Epithelial cell of prostate (primary cell): Measurements from ENCODE around the gene EPHB1.

Experiments used
- DNase-seq: peaks from one replicate; pipeline ENCODE4 v3.0.0-alpha.2; 2011; ENCODE audit warnings: low read depth, low spot score
- H3K27ac ChIP-seq: fragments of 450-650 bp; 2 replicates; pipeline ENCODE4 v1.5.1; 2017; ENCODE audit warnings: mild to moderate bottlenecking

The EPHB1 gene

DNA sequence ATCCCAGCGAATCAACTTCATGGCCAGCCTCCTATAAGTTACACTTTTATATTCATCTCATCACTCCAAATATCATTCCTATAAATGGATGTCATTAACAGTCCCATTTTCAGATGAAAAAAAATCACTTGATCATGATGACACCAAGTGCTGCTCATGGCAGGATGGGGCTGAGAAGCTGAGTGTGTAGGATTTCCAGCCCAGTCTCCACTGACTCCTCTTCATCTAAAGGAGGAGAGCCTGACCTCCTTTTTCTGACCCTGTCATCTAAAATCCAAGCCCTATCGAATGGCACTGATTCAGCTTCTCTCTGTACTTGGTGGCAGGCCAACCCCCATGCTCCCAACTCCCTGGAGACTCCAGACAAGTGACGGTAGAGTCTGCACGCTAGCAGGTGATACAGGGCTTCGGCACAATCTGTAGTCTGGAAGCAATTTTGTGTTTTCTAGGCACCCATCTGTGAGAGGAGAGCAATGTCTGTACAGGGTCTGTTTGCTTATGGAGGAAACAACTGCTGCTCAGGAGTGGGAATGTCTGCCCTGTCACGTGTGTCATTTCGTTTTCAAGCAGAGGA lies 103.2 kb downstream of the EPHB1 start:
- H3K27ac ChIP-seq = no peak overlapping the region
- no peak for DNase-seq

DNA sequence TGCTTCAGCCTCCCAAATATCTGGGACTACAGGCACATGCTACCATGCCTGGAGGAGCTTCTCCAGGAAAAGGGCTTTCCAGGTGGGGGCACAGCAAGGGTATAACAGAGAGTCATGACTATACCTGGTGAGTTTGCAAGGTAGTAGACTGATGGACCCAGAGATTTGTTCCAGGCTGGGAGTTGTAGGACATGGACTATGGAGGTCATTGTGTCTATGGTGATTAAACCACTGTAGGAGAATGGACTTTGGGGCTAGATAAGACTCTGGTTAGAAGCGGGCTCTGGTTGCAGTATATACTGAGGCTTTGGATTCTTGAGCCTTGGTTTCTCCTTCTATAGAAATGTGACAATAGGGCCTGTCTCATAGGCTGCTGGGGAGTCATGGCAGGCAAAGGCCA lies 104.7 kb downstream of the EPHB1 start:
- no peak overlapping the region for H3K27ac ChIP-seq
- no peak for DNase-seq

DNA sequence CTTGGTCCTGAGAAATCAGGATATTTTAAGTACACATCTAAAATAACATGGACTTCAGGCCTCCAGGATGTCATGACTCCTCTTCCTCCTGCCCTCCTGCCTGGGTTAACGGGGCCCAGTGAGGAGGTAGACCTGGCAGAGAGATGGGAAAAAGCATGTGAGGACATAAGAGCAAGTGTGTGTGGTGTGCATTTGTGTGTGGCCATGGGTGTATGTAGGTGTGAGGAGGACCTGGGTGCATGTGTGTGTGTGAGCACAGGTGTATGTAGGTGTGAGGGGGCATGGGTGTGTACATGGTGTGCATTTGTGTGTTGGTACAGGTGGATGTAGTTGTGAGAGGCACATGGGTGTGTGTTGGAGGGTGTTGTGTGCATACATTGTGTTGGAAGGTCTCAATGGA lies 105.4 kb downstream of the EPHB1 start:
- no peak for DNase-seq
- H3K27ac ChIP-seq = no peak overlapping the region

DNA sequence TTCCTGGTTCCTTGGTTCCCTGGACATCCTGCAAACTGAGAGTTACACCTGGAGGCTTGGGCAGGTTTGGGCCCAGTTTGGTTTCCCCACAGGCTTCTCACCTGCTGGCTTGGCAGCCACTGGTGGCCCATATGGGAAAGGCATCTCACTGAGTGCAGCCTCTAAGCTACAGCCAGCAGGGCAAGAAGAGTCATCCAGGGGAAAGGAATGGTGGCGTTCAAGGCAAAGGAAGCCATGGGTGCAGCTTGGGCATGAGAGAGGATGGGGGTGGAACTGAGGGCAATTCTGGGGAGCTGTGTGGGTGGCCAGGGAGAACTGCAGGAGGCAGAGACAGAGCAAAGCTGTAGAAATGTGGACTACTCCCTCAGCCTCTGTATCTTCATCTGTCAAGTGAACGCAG lies 106.4 kb downstream of the EPHB1 start:
- no peak for DNase-seq
- H3K27ac ChIP-seq = no peak overlapping the region

DNA sequence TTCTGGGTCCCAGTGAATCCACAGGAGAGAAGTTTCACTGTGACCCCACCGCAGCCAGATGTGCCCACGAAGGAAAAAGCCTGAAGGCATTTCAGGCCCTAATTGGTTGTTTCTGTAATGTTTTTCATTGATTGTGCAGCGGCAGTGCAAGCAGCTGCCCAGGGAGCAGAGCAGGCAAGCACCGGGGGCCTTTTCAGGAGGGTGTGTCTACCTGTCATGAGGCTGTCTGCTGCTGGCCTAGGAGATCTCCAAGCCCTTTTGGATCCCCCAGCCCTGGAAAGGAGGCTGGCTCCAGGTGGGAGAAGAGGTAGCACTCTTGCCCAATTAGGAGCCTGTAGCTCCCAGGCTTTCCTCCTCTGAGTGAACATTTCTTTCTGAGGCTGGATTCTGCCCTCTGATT lies 108.8 kb downstream of the EPHB1 start:
- DNase-seq = no peak
- H3K27ac ChIP-seq = no peak overlapping the region

DNA sequence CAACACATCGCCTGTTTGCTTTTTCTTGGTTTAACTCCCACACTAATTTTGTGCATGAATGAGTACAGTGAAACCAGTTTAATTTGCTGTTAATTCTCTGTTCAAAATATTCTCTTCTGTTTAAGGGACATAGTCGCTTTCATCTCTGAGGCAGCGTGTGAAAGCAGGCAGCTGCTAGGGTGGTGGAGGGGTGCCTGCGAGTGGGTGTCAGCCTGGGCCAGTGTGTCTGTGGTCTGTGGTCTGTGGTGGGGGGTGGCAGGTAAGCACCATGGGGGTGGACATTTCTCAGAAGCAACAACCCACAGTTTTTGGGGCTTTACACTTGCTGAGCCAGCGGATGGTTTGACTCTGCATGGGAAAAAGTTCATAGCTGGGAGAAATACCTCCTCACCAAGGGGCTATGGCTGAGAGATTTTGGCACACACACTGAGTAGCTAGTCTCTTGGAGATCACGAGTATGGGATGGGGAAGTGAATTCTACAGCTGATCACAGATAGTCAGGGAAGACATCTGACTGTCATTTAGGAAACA lies 109.2 kb downstream of the EPHB1 start:
- DNase-seq = no peak
- no peak overlapping the region for H3K27ac ChIP-seq

DNA sequence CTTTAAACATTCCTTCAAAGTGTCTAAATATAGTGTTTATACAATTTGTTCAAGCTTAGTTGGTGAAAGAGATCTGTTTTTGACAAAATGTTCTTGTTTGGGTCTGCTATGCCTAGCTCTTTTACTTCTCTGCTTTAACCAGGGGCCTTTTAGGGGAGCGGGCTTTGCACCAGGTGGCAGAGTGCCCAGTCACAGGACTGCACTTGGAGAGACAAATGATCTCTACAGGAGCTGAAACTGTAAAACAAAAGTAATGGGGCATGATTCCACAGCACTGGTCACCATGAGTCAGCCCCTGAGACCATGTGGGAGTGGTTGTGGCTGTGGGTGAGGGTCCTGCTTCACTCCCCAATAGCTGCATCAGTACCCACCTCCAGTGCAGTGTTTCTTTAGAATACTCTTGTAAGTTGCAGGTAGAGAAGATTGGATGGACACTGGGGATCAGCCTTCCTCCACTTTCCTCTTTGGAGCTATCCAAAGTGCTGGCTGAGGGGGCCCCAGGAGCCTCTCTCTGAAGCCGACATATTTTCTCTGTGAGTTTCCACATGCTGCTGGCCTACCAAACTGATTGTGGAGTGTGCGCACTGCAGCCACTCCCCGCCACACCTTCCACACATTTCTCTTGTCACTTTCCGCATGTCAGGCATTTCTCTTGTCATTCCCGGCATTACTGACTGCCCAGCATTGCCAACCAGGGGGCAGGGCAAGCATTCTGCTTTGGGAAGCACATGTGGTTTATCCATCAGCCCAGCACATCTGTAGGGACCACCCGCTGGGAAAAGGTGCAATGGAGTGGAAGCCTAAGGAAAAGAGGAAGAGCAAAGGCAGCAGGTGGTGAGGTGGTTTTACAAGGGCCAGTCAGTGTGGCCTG lies 110.0 kb downstream of the EPHB1 start:
- DNase-seq = no peak

DNA sequence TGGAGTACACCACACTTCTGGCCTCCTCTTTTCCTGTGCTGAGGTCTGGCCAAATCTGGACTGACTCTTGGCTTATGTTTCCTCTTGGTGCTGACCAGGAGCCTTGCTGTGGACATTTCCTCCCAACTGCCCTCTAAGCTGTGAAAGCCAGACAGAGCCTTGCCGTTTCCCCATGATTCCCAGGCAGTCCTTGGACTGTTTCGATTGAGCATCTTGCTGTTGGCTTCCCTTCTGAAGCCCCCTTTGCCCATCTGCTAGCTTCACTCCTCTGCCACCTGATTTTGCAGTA lies 110.5 kb downstream of the EPHB1 start:
- H3K27ac ChIP-seq = no peak overlapping the region
- DNase-seq = no peak

More for the DNA sequence above, 110.0 kb downstream of the EPHB1 start:
- H3K27ac ChIP-seq = no peak overlapping the region

DNA sequence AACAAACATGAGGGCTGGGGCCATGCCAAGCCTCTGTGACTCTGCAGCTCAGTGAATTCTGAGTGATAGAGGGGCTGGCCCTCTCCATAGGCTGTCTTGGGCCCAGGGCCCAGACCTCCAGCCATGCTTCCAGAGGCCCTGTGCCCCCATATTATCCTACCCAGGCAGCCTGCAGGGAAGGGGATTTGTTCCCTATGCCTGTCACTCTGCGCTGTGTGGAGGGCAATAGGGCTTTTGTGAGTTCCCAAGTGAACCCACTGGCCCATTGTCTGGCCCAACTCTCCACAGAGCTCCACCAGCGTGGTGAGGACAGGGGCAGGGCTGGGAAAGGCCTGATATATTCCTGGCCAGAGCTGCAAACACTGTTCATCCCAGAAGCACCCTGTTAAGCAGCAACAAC lies 113.2 kb downstream of the EPHB1 start:
- no peak overlapping the region for H3K27ac ChIP-seq
- no peak for DNase-seq

DNA sequence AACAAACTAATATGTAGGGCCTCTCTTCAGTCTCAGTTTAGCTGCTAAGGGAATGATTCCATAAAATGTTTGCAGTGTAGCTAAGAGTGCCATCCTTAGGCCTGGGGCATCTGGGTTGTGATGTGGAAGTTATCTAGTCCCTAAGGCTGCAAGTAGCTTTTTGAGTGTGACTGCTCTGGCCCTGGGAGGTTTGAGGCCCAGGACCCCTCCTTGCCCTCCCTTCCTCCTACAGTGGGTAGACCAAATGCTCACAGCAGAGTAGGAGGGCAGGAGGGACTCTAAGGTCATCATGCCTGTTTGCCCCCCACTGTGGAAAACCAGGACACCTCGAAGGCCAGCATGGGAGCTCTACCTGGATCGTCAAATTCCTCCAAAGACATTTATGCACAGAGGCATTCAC lies 115.0 kb downstream of the EPHB1 start:
- no peak overlapping the region for H3K27ac ChIP-seq
- no peak for DNase-seq

DNA sequence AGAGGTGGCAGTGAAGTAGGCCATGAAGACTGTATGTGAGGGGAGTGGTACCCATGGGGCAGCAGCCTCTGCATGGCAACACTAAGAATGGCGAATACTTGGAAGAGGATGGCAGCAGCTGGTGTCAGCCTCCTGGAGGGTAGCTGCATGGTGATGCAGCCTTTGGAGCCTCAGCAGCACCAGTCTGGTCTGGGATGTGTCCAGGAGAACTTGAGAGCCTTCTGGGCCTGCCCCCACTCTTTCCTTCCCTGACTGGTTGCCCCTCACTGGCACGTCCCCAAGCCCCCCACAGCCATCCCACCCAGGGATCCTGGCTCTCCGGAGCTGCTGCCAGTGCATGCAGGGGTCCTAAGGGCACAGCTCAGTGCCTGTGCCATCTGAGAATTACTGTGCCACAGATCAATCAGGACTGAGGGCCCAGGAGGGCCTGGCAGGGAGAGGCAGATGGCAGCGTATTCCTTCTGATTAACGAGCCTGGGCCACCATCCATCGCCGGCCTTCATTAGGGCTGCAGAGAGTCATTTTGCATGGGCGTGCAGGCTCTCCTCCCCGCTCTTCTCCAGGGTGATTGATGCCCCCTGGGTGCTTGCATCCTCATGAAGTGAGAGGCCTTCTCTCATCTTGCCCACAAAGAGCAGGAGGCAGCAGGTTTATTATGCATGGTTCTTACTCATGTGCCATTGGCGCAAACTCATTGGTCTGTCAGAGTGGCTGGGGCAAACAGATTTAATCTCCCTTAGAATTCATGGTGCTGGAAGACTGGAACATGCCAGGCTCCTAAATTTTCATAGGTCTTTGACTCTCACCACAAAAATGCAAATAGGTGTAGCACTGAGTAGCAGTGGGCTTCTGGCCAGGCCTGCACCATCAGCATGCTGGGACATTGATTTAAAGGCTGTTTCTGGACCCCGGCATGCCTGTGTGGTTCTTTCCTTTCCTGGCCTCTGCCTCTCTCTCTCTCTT lies 116.8 kb downstream of the EPHB1 start:
- H3K27ac ChIP-seq = no peak overlapping the region
- no peak for DNase-seq

DNA sequence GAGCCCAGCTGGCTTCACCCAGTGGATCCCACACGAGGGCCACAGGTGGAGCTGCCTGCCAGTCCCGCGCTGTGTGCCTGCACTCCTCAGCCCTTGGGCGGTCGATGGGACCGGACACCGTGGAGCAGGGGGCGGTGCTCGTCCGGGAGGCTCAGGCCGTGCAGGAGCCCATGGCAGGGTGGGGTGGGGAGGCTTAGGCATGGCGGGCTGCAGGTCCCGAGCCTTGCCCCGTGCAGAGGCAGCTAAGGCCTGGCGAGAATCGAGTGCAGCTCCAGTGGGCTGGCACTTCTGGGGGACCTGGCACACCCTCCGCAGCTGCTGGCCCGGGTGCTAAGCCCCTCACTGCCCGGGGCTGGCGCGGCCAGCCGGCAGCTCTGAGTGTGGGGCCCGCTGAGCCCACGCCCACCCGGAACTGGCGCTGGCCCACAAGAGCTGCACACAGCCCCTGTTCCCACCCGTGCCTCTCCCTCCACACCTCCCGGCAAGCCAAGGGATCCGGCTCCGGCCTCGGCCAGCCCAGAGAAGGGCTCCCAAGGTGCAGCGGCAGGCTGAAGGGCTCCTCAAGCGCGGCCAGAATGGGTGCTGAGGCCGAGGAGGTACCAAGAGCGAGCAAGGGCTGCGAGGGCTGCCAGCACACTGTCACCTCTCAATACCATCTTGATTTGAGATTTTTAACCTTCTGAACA lies 121.4 kb downstream of the EPHB1 start:
- no peak for DNase-seq
- no peak overlapping the region for H3K27ac ChIP-seq

DNA sequence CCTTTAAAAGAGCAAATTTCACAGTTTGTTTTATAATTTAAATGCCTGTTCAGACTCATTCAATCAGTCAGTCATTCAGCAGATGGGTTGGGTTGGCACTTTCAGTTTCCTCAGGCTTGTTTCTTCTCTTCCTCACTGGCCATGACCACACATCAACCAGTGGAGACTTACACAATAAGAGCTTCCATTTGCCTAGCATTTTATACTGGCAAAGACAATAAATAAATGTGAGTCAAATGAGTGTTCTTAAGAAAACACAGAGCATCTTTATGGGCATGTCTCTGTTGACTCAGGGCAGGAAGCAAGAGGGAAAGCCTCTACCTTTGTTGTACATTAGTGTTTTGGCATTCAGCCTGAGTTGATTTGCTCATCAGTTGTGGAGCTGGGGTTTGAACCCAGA lies 122.6 kb downstream of the EPHB1 start:
- H3K27ac ChIP-seq = no peak overlapping the region
- DNase-seq = peak; percentile 34

DNA sequence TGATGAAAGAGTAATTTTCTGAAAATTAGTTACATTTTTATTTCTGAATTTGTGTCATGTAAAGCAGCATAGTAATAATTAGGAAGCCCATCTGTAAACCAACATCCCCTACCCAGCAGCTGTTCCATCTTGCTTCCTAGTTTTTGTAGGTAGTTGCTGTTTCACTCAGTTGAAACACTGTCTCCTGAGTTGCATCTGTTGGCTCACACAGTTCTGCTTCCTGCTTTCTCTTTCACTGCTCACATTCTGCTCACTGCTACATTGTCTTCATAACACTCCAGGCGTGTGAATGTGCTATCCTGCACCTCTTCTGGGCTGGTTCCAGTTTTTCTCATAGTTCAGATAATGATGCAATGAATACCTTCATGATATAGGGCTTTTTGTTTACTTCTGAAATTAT lies 123.4 kb downstream of the EPHB1 start:
- H3K27ac ChIP-seq = no peak overlapping the region
- DNase-seq = no peak

DNA sequence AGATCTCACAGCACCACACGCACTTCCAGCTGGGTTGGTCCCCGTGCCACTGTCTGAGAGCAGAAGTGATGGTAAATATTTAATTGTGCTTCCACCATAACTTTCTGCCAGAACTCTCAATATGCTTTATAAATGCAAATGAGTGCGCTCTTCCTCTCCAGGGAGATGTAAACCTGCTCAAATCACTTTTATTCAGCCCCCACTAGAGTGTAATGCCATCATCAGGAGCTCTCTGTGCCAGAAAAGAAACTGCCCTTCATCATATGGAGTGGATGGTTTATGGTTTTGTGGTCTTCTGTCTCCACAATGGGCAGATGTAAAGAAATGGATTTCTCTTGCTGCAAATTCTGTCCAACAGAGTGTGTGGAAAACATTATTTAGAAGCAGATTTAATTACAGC lies 127.0 kb downstream of the EPHB1 start:
- DNase-seq = no peak

DNA sequence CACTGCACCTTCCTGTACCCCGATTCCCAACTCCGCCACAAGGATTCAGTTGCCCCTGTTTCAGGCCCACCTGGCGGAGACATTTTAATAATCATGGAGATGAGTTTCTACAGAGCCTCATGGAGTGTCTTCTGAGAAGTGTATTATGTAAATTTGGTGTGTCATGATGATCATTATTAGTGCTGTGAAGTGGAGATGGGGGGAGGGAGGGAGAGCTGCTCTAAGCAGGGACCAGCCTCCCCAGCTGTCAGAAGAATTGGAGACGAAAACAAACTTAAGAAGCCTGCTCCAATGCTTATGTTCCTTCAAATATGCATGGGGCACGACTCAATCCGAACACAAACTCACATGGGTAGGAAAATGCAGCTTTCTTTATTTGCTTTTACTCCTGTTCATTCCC lies 127.8 kb downstream of the EPHB1 start:
- no peak for DNase-seq
- no peak overlapping the region for H3K27ac ChIP-seq

More for the DNA sequence above, 127.0 kb downstream of the EPHB1 start:
- no peak overlapping the region for H3K27ac ChIP-seq

DNA sequence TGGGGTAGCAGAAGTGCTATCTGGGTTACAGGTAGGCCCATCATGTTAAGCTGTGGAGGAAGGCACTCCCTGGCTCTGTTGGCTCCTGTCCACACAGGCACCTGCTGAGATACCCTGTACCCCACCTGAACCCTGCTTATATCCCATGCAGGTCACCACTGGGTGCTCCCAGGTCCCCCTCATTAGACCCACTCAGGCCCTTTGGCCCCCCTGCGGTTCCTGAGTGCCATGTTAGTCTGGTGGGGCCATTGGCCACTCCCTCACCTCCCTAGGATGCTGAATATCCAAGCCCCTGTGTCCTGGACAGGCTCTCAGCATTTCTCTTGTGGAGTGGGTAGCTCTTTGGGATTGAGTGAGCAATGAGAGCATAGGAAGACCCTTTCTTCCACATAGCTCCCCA lies 128.2 kb downstream of the EPHB1 start:
- DNase-seq = no peak
- H3K27ac ChIP-seq = no peak overlapping the region

DNA sequence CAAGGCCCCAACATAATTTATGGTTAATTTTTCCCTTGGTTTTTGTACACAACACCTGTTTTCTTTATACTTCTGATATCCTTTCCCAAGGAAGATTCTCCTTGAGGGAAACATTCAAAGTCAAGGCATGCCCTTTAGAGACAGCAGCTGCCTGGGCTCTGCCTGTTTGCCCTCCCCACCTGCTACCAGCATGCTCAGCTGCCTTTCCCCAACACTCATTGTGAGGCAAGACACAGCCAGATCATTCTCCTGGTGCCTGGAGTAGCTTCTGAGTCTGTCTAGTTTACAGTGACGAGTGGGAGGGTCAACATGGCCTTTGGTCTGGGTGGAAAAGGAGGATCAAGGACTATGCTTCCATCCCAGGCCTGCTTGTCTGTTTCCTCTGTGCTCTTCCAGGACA lies 132.5 kb downstream of the EPHB1 start:
- no peak overlapping the region for H3K27ac ChIP-seq
- DNase-seq = no peak

DNA sequence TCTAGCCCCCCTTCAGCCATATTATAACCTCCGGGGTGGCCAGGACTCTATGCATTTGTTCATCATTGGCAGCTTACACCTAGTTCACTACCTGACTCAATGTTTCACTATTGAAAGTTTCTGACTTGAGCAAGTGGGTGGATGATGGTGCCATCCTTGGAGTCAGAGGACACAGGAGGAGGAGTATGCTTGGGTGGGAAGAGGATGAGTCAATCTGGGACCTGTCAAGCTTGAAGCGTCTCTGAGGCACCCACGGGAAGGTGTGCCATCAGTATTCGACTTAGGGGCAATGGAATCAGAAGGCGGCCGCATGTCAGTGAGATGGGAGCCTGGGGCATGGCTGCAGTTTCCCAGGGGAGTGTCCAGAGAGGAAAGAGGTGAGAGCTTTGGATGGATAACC lies 133.3 kb downstream of the EPHB1 start:
- H3K27ac ChIP-seq = no peak overlapping the region
- no peak for DNase-seq

DNA sequence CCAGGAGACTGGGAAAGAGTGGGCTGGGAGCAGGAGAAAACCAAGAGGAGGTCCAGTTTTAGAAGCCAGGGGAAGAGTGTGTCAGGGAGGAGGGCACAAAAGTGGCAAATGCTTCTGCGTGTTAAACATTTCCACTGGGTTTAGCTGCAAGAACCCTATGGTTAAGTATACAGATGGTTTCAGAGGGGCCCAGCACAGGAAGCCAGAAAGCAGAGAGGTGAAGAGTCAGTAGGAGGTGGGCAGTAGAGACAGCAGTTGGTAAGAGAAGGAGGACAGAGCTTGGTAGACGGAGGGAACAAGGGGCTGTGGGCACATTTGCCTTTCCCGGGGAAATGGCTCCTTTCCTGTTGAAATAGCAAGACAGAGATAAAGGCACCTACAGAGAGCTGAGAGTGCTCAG lies 133.8 kb downstream of the EPHB1 start:
- DNase-seq = no peak

More for the DNA sequence above, 133.8 kb downstream of the EPHB1 start:
- no peak overlapping the region for H3K27ac ChIP-seq
